Kidney (tissue), 14 donors: Measurements from ENCODE around the gene SEC24C. TPM values are rescaled to one million over a fixed set of nuclear protein-coding genes. Genes with fewer than 3 reads are reported as not detected.
A peak's percentile ranks its signal among the peaks of the same experiment; 100 is the strongest.

ENCODE experiments used
- DNase-seq, 5 donors: peaks; one replicate each; pipeline ENCODE4 v3.0.0-alpha.2; 2013 to 2020
- FAIRE-seq: peaks from 2 replicates; lab custom pipeline; 2012; peaks lifted over from hg19 to GRCh38; lab: Jason Lieb, UNC
- H3K27ac ChIP-seq, 2 donors: one replicate each; pipeline ENCODE4 v1.7.0; 2013; ENCODE audit warnings: low read depth in 2 of 2, low read length in 2 of 2, inconsistent platforms in 1 of 2
- H3K27me3 ChIP-seq: one replicate; pipeline ENCODE4 v1.7.1; 2013; ENCODE audit warnings: low read length, inconsistent platforms; ENCODE audit not compliant: control insufficient read depth, insufficient read depth
- H3K36me3 ChIP-seq, 3 donors: one replicate each; pipeline versions ENCODE4 v1.7.0 to v1.7.1; 2013; ENCODE audit warnings: low read length in 3 of 3, control low read depth in 1 of 3, inconsistent platforms in 1 of 3; ENCODE audit not compliant: insufficient read depth in 3 of 3, control insufficient read depth in 2 of 3
- H3K4me1 ChIP-seq, 3 donors: one replicate each; pipeline versions ENCODE4 v1.7.0 to v1.7.1; 2013; ENCODE audit warnings: low read length in 3 of 3, inconsistent platforms in 1 of 3, low read depth in 1 of 3; ENCODE audit not compliant: control insufficient read depth in 2 of 3, insufficient read depth in 2 of 3
- H3K4me3 ChIP-seq, 3 donors: one replicate each; pipeline versions ENCODE4 v1.7.0 to v1.8.1; 2013; ENCODE audit warnings: low read length in 3 of 3, control low read depth in 1 of 3, inconsistent platforms in 1 of 3
- H3K9ac ChIP-seq, 3 donors: one replicate each; pipeline versions ENCODE4 v1.7.0 to v1.7.1; 2013; ENCODE audit warnings: low read length in 3 of 3, control low read depth in 1 of 3, inconsistent platforms in 1 of 3
- H3K9me3 ChIP-seq, 3 donors: one replicate each; pipeline versions ENCODE4 v1.7.0 to v1.7.1; 2013; ENCODE audit warnings: low read length in 3 of 3, control low read depth in 1 of 3, inconsistent platforms in 1 of 3; ENCODE audit not compliant: control insufficient read depth in 2 of 3, insufficient read depth in 1 of 3
- CTCF ChIP-seq: IDR thresholded peaks from 3 replicates; pipeline ENCODE4 v1.5.1; 2012; ENCODE audit warnings: mild to moderate bottlenecking, moderate library complexity, borderline replicate concordance; ENCODE audit not compliant: insufficient read depth; ENCODE audit errors: extremely low read depth
- intact Hi-C: fragments of 100-400 bp; cut with DNase I; formaldehyde crosslinking; loops from one replicate; pipeline ENCODE4 v1.11.1; 2022
- polyA plus RNA-seq: library from polyadenylated mRNA; stranded (reverse); fragments of 350-450 nt; fragmentation: Illumina TruSeq; extraction: RNeasy Lipid Tissue Mini Kit (QIAGEN cat#74804); gene quantifications from one replicate; pipeline ENCODE4 v1.2.3, GENCODE V29; 2014; ENCODE audit warnings: low read depth, low replicate concordance; ENCODE audit not compliant: insufficient read depth
- total RNA-seq: library from RNA; stranded (reverse); fragmentation: NEBNext Ultra II Directional; extraction: Animal tissue kit (Norgen Biotek cat#: 25700); gene quantifications from one replicate; pipeline ENCODE4 v1.2.1, GENCODE V29; 2021
- donor health status: control.
- donor health status: control.
- donor health status: control.
- donor health status: control.
- donor health status: control.
- donor health status: DM: yes; HTN: yes; CAD: no.
- donor health status: Normal renal cell carcinoma (clear cell type).

SEC24C gene
- total and polyA plus RNA-seq, 2 donors from 2014 or later, result 39.2 to 66.9 TPM

GRCh38 chr10:73771722-73772280 is 27.6 kb downstream of the SEC24C start:
- Histone ChIP-seq H3K9ac (peak overlapping the region in 1 of 3 donors; percentile 74), H3K27ac (peak overlapping the region; percentile 98), H3K27me3 (no peaks in the 10 kb centered on the region), H3K4me1 (peaks cover 0 to 24% (median 0%) of the 10 kb centered on the region in 3 donors), H3K9me3 (no peaks in the 10 kb centered on the region), H3K36me3 (peaks cover 7 to 38% (median 30%) of the 10 kb centered on the region in 3 donors), H3K4me3 (peak overlapping the region; percentile 73 to 88 (median 84))
- intact Hi-C loops, result no loop called here
- FAIRE-seq (no peak), DNase-seq (peak in 3 of 5 donors; percentile 28 to 95 (median 93))
- TF ChIP-seq CTCF, result no peak

- peak; percentile 2 for TF ChIP-seq CTCF
- no peak for FAIRE-seq
- H3K27ac ChIP-seq, result peak overlapping the region; percentile 98
- peak; percentile 86 to 96 (median 90) for DNase-seq
- peaks cover 0 to 24% (median 0%) of the 10 kb centered on the region in 3 donors for H3K4me1 ChIP-seq
- H3K36me3 ChIP-seq, result peaks cover 5 to 34% (median 26%) of the 10 kb centered on the region in 3 donors
- H3K27me3 ChIP-seq, result no peaks in the 10 kb centered on the region
- H3K9me3 ChIP-seq, result no peaks in the 10 kb centered on the region
- peak overlapping the region; percentile 52 to 81 (median 74) for H3K9ac ChIP-seq
- intact Hi-C loops, result no loop called here
- peak overlapping the region; percentile 73 to 88 (median 84) for H3K4me3 ChIP-seq
These were observed 28.3 kb downstream of the SEC24C start for GRCh38 chr10:73772281-73773151.

GRCh38 chr10:73773152-73773879 is 29.1 kb downstream of the SEC24C start:
- Histone ChIP-seq H3K4me3 (peak overlapping the region; percentile 73 to 88 (median 84)), H3K9ac (peak overlapping the region; percentile 52 to 81 (median 74)), H3K36me3 (peaks cover 5 to 28% (median 24%) of the 10 kb centered on the region in 3 donors), H3K27ac (peak overlapping the region; percentile 98), H3K27me3 (no peaks in the 10 kb centered on the region), H3K9me3 (no peaks in the 10 kb centered on the region), H3K4me1 (peaks cover 0 to 24% (median 0%) of the 10 kb centered on the region in 3 donors)
- no peak for TF ChIP-seq CTCF
- intact Hi-C loops, result no loop called here
- FAIRE-seq (no peak), DNase-seq (peak in 1 of 5 donors; percentile 78)
